Hepatic stellate cell (primary cell): Measurements from ENCODE around the gene CDHR2.
A peak's percentile ranks its signal among the peaks of the same experiment; 100 is the strongest.

ENCODE experiments used
- DNase-seq: peaks from one replicate; pipeline ENCODE4 v3.0.0; 2011; ENCODE audit warnings: low spot score

The CDHR2 gene

GRCh38 chr5:176620333-176620981 lies 71.3 kb downstream of the CDHR2 start:
- DNase-seq = peak; percentile 49

- DNase-seq = peak; percentile 45
Observed at GRCh38 chr5:176621661-176622079, 72.5 kb downstream of the CDHR2 start.

GRCh38 chr5:176624142-176624541 lies 75.0 kb downstream of the CDHR2 start:
- DNase-seq = no peak

- no peak for DNase-seq
Observed at GRCh38 chr5:176624938-176625337, 75.8 kb downstream of the CDHR2 start.

GRCh38 chr5:176625512-176625911 lies 76.4 kb downstream of the CDHR2 start:
- no peak for DNase-seq

GRCh38 chr5:176625966-176626875 lies 77.1 kb downstream of the CDHR2 start:
- DNase-seq = no peak

GRCh38 chr5:176626876-176627236 lies 77.7 kb downstream of the CDHR2 start:
- DNase-seq = no peak

- no peak for DNase-seq
Observed at GRCh38 chr5:176627582-176627981, 78.4 kb downstream of the CDHR2 start.

GRCh38 chr5:176628406-176629228 lies 79.5 kb downstream of the CDHR2 start:
- no peak for DNase-seq

GRCh38 chr5:176629317-176629852 lies 80.2 kb downstream of the CDHR2 start:
- DNase-seq = no peak

GRCh38 chr5:176629853-176630680 lies 80.9 kb downstream of the CDHR2 start, which contains the start of the genes EIF4E1B and SNCB:
EIF4E1B (plus strand) TSS chr5:176630675; CDS start chr5:176642788, 12,113 bp downstream.
SNCB (minus strand) TSS chr5:176630534; CDS start chr5:176629654, 880 bp downstream.
- DNase-seq = peak; percentile 56

- DNase-seq = no peak
Observed at GRCh38 chr5:176630681-176631222, 81.6 kb downstream of the CDHR2 start.

GRCh38 chr5:176631383-176632200 lies 82.5 kb downstream of the CDHR2 start:
- no peak for DNase-seq

GRCh38 chr5:176632745-176633144 lies 83.6 kb downstream of the CDHR2 start:
- no peak for DNase-seq

- DNase-seq = no peak
Observed at GRCh38 chr5:176633598-176633997, 84.5 kb downstream of the CDHR2 start.

- DNase-seq = no peak
Observed at GRCh38 chr5:176636426-176636825, 87.3 kb downstream of the CDHR2 start.

GRCh38 chr5:176637556-176637955 lies 88.4 kb downstream of the CDHR2 start:
- no peak for DNase-seq

GRCh38 chr5:176638437-176638836 lies 89.3 kb downstream of the CDHR2 start:
- no peak for DNase-seq

GRCh38 chr5:176639208-176639607 lies 90.1 kb downstream of the CDHR2 start:
- DNase-seq = no peak

- no peak for DNase-seq
Observed at GRCh38 chr5:176639981-176640380, 90.8 kb downstream of the CDHR2 start.
